Vagina (tissue), 2 donors: ENCODE results near the gene TECRL. TPM values are rescaled to one million over a fixed set of nuclear protein-coding genes. Genes with fewer than 3 reads are reported as not detected.

Experiments used
- DNase-seq, 2 donors: peaks; one replicate each; pipeline ENCODE4 v3.0.0-alpha.2; 2017; ENCODE audit errors: extremely low spot score in 2 of 2
- H3K27ac ChIP-seq: fragments of 200-600 bp; sonication (generic); one replicate; pipeline ENCODE4 v1.5.1; 2019
- H3K27me3 ChIP-seq: fragments of 200-600 bp; sonication (generic); one replicate; pipeline ENCODE4 v1.5.1; 2019
- H3K36me3 ChIP-seq, 2 donors: fragments of 200-600 bp; sonication (generic); one replicate each; pipeline ENCODE4 v1.5.1; 2017 to 2019
- H3K4me1 ChIP-seq: fragments of 200-600 bp; sonication (generic); one replicate; pipeline ENCODE4 v1.5.1; 2019
- H3K4me3 ChIP-seq, 2 donors: fragments of 200-600 bp; sonication (generic); 1 replicate in 1 of 2; 2 replicates in 1 of 2; pipeline ENCODE4 v1.5.1; 2016 to 2019
- H3K9me3 ChIP-seq: fragments of 200-600 bp; sonication (generic); one replicate; pipeline ENCODE4 v1.5.1; 2019
- CTCF ChIP-seq, 3 experiments: fragments of 450-650 bp in 2 of 3; fragments of 200-600 bp in 1 of 3; sonication (generic) in 1 of 3; IDR thresholded peaks; one replicate each; pipeline ENCODE4 v1.5.1; 2017 to 2019; ENCODE audit warnings: antibody characterized with exemption in 3 of 3, mild to moderate bottlenecking in 2 of 3, moderate library complexity in 2 of 3
- POLR2A ChIP-seq, 2 donors: fragments of 450-650 bp; IDR thresholded peaks; one replicate each; pipeline ENCODE4 v1.6.1; 2017; ENCODE audit warnings: antibody characterized with exemption in 2 of 2, mild to moderate bottlenecking in 2 of 2, moderate library complexity in 2 of 2
- POLR2AphosphoS5 ChIP-seq, 2 donors: sonication (generic); formaldehyde crosslinking; IDR thresholded peaks; one replicate each; pipeline ENCODE4 v1.9.0; 2017; ENCODE audit warnings: antibody characterized with exemption in 2 of 2, mild to moderate bottlenecking in 2 of 2, low read depth in 1 of 2; ENCODE audit not compliant: insufficient read depth in 1 of 2
- intact Hi-C: fragments of 100-400 bp; cut with DNase I; formaldehyde crosslinking; loops from one replicate; pipeline ENCODE4 v1.15.1; 2023
- total RNA-seq: library from RNA; depleted of rRNA; stranded (reverse); fragments of >200 nt; gene quantifications from one replicate; pipeline ENCODE4 v1.2.3, GENCODE V29; 2016

Gene TECRL
- total RNA-seq, 1 donor from 2014 or later: not detected

- intact Hi-C loops: no loop called here
- Histone ChIP-seq H3K9me3 (no peaks in the 10 kb centered on the region), H3K27me3 (no peaks in the 10 kb centered on the region), H3K36me3 (no peaks in the 10 kb centered on the region), H3K27ac (no peak overlapping the region), H3K4me3 (no peak overlapping the region), H3K4me1 (no peaks in the 10 kb centered on the region)
- no peak for DNase-seq
- TF ChIP-seq CTCF (IDR thresholded peaks at IDR 0.05) (no peak), POLR2A (IDR thresholded peaks at IDR 0.05) (no peak), POLR2AphosphoS5 (IDR thresholded peaks at IDR 0.05; ENCODE audit: insufficient read depth in 1 of 2, low read depth in 1 of 2) (no peak)
Observed at GRCh38 chr4:64272432-64272831, 136.8 kb downstream of the TECRL start.

DNA sequence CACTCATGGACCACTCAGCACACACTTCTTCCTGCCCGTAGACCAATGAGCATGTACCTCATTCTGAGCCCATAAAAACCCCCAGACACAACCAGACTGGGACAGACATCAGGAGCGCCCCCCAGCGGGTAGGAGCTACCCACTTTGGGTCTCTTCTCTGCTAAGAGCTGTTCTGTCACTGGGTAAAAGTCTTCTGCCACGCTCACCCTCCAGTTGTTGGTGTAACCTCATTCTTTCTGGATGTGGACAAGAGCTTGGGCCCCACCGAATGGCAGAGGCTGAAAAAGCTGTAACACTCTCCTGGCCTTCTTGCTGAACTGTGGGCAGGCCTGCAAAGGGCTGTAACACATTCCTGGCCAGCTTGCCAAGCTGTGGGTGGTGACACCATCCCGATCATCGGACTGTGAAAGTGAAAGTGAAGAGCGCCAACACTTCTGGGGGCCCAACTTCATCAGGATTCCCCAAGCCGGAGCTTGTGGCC lies 137.6 kb downstream of the TECRL start:
- no peak for DNase-seq
- intact Hi-C loops: no loop called here
- H3K4me3 ChIP-seq: no peak overlapping the region
- no peaks in the 10 kb centered on the region for H3K9me3 ChIP-seq
- no peak overlapping the region for H3K27ac ChIP-seq
- TF ChIP-seq CTCF (IDR thresholded peaks at IDR 0.05) (no peak), POLR2A (IDR thresholded peaks at IDR 0.05) (no peak), POLR2AphosphoS5 (IDR thresholded peaks at IDR 0.05; ENCODE audit: insufficient read depth in 1 of 2, low read depth in 1 of 2) (no peak)
- H3K4me1 ChIP-seq: no peaks in the 10 kb centered on the region
- H3K27me3 ChIP-seq: no peaks in the 10 kb centered on the region
- no peaks in the 10 kb centered on the region for H3K36me3 ChIP-seq

GRCh38 chr4:64266669-64267068 lies 142.6 kb downstream of the TECRL start:
- H3K9me3 ChIP-seq: no peaks in the 10 kb centered on the region
- no peak for TF ChIP-seq CTCF (IDR thresholded peaks at IDR 0.05)
- H3K27ac ChIP-seq: no peak overlapping the region
- no peaks in the 10 kb centered on the region for H3K27me3 ChIP-seq
- H3K4me3 ChIP-seq: no peak overlapping the region
- no peak for DNase-seq
- intact Hi-C loops: no loop called here
- H3K36me3 ChIP-seq: no peaks in the 10 kb centered on the region
- no peaks in the 10 kb centered on the region for H3K4me1 ChIP-seq

DNA sequence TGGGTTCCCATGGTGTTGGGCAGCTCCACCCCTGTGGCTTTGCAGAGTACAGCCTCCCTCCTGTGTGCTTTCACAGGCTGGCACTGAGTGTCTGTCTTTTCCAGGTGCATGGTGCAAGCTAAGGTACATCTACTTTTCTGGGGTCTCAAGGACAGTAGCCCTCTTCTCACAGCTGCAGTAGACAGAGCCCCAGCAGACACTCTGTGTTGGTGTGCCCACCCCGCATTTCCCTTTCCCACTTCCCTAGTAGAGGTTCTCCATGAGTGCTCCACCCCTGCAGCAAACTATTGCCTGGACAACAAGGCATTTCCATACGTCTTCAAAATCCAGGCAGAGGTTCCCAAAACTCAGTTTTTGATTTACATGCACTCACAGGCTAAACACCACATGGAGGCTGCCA lies 143.0 kb downstream of the TECRL start:
- no peaks in the 10 kb centered on the region for H3K36me3 ChIP-seq
- H3K27ac ChIP-seq: no peak overlapping the region
- H3K9me3 ChIP-seq: no peaks in the 10 kb centered on the region
- no peak overlapping the region for H3K4me3 ChIP-seq
- TF ChIP-seq POLR2A (IDR thresholded peaks at IDR 0.05) (no peak), CTCF (IDR thresholded peaks at IDR 0.05) (no peak), POLR2AphosphoS5 (IDR thresholded peaks at IDR 0.05; ENCODE audit: insufficient read depth in 1 of 2, low read depth in 1 of 2) (no peak)
- intact Hi-C loops: no loop called here
- H3K4me1 ChIP-seq: no peaks in the 10 kb centered on the region
- DNase-seq: no peak
- H3K27me3 ChIP-seq: no peaks in the 10 kb centered on the region

- DNase-seq: no peak
- Histone ChIP-seq H3K4me1 (no peaks in the 10 kb centered on the region), H3K9me3 (no peaks in the 10 kb centered on the region), H3K27ac (no peak overlapping the region), H3K27me3 (no peaks in the 10 kb centered on the region), H3K36me3 (no peaks in the 10 kb centered on the region), H3K4me3 (no peak overlapping the region)
- intact Hi-C loops: no loop called here
- TF ChIP-seq CTCF (IDR thresholded peaks at IDR 0.05) (no peak), POLR2AphosphoS5 (IDR thresholded peaks at IDR 0.05; ENCODE audit: insufficient read depth in 1 of 2, low read depth in 1 of 2) (no peak), POLR2A (IDR thresholded peaks at IDR 0.05) (no peak)
Observed at GRCh38 chr4:64251781-64252180, 157.5 kb downstream of the TECRL start.
